Stimulated activated naive CD4-positive, alpha-beta T cell (primary cell): Measurements from ENCODE around the gene ALX3.
A peak's percentile ranks its signal among the peaks of the same experiment; 100 is the strongest.
"Not testable (repeated sequence)": the region's sequence is repeated elsewhere in the genome, so short reads cannot be mapped to it uniquely, and the experiment has no call there.

ENCODE experiments used
- DNase-seq, 6 experiments: peaks; one replicate each; lab custom pipeline; 2025; lab: John Stamatoyannopoulos, UW

ALX3 gene

DNA sequence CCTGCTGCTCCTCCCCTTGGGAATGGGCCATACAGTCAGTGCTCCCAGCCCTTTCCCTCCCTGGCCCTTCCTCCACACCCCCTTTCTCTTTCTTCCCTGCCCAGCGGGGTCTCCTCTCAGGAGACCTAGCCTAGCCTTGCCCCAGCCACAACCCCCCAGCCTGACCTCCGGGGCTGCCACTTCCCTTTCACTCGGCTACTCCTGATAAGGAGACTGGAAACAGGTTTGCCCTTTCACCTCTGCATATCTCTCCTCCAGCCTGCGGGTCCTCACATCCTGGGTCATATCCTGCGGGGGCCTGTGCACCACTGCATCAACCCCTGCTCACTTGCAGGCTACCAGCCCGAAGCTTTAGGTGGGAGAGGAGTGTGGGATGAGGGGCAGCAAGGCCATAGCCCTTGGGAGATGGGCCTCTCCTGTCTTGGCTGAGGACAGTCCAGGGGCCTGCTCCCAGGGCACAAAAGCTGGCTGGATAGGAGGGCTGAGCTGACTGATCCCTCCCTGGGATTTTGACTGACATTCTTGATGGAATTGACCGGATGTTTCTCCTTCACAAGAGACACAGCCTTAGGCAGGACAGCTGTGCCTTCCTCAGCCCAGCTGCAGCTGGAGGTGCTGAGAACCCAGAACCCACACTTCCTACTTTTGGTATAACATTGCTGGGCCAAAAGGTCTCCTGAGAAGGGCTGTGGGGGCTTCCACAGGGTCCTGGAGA is 19.2 kb upstream of the ALX3 start:
- no peak for DNase-seq

DNA sequence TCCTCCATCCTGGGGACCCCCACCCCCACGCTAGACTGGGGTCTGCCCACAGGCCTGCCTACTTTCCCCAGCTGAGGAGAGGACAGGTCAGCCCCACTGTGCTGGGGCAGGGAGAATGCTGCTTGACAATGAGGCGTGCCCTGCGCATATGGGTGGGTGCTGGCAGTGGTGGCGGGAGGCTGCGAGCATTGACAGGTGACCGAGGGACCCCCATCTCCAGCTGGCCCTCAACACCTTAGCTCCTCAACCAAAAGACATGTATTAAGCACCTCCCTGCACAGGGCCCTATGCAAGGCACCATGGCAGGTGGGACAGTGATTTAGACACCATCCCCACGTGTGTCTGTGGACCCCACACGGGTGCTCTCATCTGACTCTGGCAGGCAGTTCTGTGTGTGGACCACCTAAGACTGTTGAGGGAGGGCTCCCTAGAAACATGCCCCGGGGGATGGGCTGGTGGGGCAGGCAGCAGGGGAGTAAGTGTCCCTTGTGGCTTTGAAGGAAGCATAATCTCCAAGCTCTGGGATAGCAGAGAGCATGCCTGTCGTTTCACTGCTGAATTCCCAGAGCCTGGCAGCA is 18.4 kb upstream of the ALX3 start:
- no peak for DNase-seq

DNA sequence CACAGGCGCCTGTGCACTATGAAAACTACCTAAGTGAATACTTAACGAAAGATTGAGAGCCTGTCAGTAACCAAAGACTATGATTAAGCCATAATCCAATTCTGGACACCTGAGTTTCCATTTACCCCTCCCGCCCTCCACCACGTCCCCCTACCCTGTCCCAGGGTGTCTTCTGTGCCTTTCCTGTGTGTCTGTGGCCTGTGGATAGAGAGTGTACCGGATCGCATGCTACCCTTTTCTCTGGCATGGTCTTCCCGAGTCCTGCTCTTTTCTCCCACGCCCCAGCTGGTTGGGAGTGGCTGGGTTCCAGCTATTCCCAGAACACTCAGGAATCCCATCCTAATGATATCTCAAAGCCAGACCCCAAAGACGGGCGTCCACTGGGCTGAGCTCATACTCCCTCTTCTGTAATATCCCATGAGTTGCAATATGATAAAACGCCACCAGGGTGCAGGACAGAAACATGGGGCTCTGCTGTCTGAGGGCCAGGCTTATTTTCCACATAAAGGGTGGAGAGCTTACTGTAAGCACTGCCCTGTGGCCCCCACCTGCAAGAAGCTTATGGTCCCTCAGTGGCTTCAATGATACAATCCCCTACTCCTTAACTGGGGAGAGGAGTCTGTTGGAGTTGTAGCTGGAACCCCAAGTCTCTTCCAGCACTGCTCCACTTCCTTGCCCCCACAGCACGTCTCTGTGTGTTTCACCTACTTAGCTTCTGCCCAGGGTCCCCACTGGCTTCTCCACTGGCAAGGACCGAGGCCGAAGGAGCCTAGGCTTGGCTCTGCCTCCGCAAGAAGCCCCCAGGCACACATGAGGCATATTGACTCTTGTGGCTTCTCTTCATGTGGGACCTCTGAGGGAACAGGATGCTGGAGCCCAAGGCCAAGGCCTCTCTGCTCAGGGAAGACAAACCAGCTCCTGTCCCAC is 17.6 kb upstream of the ALX3 start:
- peak in 2 of 6 experiments; percentile 10 to 39 for DNase-seq

DNA sequence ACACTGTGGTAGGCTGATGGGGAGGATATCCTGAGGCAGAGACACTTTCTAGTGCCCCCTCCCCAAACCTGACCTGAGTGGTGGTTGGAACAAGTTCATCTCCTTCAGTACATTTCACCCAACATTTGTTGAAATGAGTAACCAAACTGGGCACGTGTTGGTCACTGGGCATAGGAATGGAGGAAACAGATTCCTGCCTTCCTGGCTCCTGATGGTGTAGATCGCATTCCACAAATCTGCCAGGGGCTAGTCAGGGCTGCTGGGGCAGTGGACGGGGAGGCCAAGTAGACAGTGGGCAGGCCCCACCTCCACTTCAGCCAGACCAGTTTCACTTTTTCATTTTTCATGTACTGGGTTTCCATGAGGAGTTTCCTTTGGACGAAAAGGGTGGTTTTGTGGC is 16.5 kb upstream of the ALX3 start:
- DNase-seq, result no peak

DNA sequence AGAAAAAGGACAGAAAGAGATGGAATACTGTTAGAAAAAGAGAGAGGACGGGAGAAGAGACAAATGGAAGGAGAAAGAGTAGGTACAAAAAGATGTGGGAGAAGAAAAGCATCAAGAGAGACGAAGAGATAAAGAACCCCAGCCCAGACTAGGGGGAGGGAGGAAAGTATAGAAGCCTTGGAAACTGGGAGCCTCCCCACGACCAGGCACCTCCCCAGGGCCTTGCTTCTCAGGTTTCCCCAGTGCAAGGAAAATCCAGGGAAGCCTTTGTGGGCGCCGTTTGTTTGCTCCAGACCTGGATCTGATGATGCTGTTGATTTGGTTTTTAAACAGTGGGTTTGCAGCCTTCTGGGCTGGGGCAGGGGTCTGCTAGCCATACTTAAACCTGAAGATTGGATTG is 15.2 kb upstream of the ALX3 start:
- no peak for DNase-seq

DNA sequence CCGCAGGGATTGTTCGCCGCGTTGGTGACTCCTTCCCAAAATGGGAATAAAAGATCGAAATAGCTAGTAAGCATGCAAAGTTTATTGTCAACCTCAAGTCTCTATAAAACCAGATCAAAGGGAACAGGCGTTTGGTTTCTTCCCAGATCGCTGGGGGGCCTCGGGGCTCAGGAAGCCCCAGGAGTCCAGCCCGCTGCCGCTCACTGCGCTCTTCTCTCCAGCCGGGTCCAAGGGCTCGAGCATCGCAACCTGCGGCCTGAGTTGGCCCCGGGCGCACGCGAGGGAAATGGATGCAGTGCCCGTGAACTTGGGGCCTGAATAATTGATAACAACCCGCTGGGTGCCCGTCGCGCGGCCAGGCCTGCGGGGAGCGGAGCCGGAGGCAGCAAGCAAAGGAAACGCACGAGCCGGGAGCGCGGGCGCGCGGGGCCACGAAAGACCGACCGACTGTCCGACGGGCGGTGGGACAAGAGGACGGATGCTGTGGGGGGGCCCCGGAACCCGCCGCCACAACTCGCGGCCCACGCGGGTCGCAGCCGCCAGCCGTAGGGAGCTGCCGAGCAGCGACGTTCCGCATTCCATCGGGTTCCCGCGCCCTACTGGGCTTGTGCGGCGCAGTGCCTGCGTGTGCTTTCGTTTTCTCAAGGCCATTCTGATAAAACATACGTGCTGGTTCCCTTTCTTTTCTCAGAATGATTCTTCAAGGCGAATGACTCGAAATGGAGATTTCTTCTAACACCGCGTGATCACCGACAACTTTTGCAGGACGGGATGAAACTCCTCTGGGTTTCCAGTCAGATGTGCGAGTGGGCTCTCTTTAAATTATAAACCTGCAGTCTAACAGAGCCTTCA is 14.0 kb upstream of the ALX3 start:
- DNase-seq, result peak in 2 of 6 experiments; percentile 9 to 33

DNA sequence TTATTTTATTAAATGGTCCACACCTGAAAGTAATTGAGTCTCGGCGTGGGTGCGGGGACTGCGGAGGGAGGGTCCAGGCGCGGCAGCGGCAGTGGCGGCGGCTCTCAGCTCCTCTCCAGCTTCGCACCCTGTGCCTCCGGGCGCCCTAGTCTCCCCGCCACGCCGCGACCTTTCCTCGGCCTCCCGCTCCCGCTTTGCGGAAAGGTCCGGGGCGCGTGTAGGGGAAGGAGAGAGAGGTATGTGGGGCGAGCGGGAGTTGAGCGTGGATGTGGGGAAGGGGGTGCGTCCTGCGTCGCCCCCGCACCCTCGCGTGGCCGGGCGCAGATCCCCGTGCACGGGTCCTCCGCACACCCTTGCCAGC is 13.4 kb upstream of the ALX3 start:
- DNase-seq, result peak in 1 of 6 experiments; percentile 18

DNA sequence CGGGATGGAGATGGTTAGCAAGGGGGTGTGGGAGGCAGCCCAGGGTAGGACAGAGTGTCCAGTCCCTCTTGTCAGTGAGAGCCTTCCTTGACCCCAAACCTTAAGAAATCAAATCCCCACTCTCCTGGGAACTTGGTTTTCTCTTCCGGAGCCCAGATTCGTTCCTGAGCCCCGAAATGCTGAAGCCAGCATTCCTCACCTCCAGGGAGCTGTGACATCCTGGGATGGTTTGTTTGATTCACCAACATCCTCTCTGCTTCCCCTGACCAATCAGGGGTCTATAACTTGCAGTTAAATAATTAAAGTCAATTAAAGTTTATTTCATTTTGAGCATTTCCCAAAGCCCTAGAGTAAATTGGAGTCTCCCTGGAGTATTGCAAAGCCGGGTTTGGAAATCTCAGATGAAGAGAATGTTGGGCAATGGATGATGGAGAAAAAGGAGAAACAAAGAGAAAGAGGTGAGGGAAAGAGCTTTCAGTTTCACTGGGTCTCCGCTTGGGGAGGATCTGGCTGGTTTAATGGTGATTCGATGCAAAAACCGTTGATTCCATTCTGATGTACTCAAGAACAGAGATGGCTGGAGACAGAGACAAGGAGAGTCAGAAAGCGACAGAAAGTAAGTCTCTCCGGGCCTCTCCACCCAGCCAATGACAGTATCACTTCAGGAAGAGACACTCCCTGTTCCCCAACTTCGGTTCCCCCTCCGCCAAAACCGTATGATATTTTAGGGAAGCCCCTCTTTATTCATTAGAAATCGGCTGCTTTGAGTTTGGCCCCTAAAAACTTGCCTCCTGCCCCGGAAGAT is 12.8 kb upstream of the ALX3 start:
- DNase-seq, result no peak

DNA sequence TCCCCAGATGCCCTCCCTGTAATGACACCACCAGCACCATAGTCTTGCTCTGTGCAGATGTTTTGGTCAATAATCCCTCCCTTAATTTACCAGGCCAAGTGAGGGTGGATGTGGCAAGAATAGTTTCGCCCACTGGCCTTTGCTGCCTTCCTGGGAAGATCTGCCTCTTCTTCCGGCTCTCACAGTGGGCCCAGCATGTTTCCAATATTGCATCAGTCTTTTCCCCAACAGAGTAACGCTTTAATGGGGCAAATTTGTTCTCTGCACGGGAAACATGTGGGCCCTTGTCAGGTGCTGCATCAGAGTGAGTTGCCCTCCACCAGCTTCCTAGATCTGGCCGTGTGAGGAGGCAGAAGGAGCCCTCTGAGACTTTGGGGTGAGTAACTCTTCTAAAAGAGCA is 12.0 kb upstream of the ALX3 start:
- DNase-seq, result no peak

DNA sequence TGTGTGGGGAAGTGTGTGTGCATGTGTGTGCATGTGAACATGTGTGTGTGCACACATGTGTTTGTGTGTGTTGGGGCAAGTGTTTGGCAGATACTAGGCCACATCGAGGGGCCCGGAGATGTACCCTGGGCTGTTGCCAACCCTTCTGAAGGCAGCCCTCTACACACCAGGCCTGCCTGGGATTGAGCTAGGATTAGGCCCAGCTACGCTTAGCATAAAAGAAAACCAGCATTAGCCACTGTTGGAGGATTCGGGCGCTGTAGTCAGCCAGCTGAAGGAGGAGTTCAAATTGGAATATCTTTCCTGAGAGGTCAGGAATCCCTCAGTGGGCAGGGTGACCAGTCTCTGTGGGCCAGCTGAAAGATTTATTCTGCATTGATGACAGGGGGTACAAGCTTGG is 10.6 kb upstream of the ALX3 start:
- DNase-seq, result no peak

DNA sequence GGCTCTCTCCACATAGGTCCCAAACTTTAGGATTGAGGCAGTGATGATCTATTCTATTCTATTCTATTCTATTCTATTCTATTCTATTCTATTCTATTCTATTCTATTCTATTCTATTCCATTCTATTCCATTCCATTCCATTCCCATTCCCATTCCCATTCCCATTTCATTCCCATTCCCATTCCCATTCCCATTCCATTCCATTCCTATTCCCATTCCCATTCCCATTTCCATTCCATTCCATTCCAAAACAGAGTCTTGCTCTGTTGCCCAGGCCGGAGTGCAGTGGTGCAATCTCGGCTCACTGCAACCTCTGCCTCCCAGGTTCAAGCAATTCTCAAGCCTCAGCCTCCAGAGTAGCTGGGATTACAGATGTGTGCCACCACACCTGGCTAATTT is 9.5 kb upstream of the ALX3 start:
- not testable (repeated sequence) for DNase-seq

DNA sequence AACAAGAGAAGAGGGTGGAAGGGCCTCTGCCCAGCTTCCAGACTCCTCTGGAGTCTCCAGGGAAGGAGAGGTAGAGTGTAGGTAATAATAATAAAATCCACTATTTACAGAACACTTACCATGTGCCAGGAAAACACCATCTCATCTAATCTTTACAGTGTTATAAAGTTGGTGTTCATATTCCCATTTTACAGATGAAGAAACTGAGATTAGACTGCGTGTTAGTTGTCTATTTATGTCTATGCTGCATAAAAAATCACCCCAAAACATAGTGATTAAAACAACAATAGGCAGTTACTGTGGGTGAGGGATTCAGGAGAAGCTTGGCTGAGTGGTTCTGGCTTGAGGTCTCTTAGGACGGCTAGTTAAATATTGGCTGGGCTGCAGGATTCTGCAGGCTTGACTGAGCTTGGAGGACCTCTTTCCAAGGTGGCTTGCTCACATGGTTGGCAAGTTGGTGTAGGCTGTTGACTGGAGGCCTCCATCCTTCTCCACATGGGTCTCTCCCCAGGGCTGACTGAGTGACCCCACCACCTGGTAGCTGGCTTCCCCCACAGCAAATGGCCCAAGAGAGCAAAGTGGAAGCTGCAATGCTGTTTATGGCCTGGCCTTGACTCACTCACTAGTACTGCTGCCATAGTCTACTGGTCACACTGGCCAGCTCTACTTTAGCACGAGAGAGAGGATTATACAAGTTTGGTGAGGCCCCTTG is 6.5 kb upstream of the ALX3 start:
- DNase-seq, result no peak

DNA sequence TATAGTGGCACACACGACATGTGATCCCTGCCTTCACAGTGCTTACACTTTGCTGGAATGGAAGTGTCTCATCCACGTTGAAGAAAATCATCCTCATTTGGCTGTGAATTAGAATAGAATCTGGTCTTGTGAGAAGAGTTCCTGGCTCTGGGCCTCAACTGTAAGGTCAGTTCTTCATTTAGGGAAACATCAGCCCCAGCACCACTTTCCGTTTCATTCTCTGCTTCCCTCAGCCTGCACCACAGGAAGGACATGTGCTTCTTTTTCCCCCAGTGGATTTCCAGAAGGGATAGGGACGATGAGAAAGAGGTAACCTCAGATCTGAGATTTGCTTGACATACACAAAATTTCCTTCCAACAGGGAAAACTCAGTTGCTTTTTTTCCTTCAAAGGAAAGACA is 3.7 kb upstream of the ALX3 start:
- no peak for DNase-seq

DNA sequence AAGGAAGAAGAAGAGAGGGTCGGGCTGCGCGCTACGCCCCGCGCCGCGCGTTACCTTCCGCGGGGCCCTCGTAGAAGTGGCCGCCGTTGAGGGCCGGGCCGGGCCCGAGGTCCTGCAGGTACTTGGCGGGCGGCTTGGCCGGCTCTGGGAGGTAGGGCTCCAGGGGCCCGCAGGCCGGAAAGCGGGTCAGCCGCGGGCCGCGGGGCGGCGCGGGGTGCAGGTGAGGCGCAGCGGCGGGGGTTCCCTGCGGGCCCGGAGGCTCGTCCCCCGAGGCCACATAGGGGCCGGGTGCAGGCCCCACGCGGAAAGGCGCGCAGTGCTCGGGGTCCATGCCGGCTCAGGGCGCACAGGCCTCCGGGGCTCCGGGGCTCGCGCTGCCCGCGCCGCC is 196 bp downstream of the ALX3 start:
- no peak for DNase-seq

DNA sequence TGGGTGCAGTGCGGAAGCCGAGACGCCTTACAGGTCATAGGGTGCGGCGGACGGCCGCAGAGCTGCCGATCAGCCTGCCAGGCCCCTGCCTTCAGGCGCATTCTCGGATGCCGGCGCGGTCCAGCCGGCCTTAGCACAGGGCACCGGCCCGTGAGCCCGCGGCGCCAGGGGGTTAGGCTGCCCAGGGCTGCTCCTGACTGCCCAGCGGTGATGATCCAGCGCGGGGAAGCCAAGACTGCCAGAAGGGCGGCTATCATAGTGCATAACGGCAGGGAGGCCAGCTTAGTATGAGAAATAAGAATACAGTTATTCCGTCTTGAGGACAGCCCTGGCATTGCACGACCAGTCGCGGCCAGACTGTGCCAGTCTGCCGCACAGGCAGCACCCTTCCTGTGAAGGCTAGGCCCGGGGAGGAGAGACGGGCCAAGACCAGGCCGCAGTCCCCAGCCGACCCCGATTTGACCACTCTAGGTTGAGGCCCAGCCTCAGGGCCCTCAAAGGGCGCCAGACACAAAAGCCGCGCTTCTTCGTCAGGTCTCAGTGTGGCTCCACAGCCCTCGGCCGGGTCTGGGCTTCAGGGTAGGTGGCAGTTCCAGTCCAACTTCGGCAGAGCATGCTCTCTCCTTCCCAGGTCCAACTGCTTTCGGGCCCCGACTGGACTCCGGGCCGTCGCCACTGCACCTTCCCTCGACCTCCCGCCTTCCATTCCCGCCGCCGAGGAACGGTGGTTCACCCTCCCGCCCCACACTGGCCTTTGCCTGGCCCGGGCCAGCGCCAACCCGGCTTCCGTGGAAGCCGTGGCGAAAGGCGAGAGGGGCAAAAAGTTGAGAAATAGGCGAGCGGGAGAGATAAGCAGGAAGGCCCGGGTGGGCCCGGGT is 829 bp downstream of the ALX3 start:
- DNase-seq, result peak in 1 of 6 experiments; percentile 13

DNA sequence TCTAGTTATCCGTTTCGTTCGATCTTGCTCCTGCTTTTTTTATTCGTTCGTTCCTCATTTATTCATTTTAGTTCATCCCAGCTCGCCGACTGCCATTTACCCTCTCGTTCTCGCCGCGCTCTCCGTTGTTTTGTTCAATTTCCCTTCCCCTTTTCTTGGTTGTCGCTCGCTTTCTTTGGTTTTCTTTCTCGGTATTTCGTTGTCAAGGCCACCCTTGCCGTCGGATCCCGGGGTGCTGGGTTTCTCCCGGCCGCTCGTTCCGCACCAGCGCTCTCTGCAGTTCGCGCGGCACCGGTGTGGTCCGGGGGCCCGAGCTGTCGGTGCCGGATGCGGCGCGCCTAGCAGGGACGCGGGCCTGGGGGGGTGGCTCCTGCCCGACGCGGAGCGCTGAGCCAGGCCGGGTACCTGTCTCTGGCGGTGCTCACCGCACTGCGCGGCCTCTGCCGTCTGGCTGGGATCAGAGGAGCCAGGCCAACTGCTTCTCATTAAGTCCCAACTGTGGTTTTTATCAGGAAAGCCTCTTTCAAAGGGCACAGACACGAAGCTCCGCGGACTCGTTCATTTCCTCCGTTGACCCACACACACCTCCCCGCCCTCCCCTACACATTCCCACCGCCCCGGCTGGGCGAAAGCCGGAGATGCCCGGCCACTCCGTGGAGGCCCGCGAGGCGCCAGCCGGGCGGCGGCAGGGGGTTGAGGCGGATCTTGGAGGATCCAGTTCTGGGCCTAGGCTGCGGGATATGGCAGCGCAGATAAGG is 1.6 kb downstream of the ALX3 start:
- DNase-seq, result peak in 3 of 6 experiments; percentile 16 to 37 (median 22)

DNA sequence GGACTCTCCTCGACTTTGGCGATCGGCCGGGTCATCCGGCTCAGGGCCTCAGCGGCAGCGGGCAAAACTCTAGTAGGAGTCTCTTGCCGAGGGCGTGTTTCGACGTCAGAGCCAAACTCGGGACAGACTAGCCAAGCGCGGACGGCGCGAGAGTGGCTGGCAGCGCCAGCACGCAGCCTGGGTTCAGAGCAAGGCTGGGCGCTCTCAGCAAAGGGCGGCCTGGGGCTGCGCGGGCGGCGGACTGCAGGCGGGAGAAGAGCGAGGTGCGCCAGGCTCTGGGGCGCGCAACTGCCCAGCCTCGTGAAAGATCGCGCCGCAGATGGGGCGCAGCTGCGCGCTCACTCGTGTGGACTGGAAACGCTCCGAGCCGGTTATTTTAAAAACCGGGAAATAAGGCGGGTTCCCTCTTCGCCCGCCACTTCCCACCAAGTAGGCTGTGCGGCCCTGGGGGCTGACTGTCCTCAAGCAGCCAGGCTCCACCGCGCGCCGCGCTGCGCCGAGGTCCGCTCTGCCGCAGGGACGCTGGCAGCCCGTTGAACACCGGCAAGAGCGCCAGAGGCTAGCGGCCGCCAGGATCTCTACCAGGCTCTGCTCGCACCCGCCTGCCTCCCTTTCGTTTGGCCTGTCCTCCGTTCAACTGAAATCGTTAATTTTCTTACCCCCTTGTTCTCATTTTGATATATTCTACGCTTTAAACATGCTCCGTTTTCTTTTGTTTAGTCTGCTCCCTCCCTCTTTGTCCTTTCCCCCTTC is 2.4 kb downstream of the ALX3 start:
- DNase-seq, result no peak

DNA sequence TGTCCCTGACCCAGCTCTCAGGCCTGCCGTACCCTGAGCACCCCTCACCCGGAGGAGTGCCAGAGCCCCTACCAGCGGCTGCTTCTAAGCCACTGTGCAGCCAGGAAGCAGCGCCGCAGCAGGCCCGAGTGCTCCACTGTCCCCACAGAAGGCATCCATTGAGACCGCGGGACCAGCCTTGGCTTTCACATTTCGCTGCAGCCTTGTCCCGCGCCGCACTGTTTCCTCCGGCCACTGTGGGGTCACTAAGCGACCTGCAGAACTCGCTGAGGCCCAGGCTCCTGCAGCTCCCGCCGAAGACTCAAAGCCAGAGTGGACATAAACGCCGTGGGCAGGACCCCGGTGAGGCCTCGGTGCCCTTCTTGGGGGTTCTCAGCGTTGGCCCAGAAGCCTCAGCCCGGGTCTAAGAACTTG is 3.0 kb downstream of the ALX3 start:
- no peak for DNase-seq
